ENCODE measurements around the gene EFCAB5. TPM values are rescaled to one million over a fixed set of nuclear protein-coding genes. Genes with fewer than 3 reads are reported as not detected.
"Not testable (repeated sequence)": the region's sequence is repeated elsewhere in the genome, so short reads cannot be mapped to it uniquely, and the experiment has no call there.

Gene EFCAB5
- total RNA-seq, 1 donor from 2014 or later: 1.9 TPM

DNA sequence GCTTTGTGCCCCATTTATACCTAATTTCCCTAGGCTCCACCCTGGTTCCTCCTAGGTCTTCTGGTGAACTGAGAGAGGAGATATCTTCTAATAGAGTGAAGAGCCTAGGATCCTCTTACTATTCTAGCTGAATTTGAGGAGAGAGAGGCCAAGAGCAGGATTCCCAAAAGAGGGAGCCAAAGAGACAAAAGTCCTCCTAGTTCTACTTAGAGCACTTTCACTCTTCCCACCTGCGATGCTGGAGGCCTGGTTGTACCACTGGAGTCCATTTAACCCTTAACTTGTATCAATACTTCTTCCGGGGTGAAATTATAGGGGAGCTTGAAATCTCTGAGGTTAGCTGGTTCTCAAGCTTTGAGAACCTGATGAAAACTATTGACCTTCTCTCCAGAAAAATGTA lies 8.1 kb upstream of the EFCAB5 start:
- intact Hi-C loops (cut with micrococcal nuclease): loop anchor here (5.0 kb wide), 1 partner anchor 641 kb away; the partner anchor contains the start of gene NUFIP2
- no peak overlapping the region for H3K4me3 Mint-ChIP-seq
- TF ChIP-seq, protein P1, sequence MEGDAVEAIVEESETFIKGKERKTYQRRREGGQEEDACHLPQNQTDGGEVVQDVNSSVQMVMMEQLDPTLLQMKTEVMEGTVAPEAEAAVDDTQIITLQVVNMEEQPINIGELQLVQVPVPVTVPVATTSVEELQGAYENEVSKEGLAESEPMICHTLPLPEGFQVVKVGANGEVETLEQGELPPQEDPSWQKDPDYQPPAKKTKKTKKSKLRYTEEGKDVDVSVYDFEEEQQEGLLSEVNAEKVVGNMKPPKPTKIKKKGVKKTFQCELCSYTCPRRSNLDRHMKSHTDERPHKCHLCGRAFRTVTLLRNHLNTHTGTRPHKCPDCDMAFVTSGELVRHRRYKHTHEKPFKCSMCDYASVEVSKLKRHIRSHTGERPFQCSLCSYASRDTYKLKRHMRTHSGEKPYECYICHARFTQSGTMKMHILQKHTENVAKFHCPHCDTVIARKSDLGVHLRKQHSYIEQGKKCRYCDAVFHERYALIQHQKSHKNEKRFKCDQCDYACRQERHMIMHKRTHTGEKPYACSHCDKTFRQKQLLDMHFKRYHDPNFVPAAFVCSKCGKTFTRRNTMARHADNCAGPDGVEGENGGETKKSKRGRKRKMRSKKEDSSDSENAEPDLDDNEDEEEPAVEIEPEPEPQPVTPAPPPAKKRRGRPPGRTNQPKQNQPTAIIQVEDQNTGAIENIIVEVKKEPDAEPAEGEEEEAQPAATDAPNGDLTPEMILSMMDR (IDR thresholded peaks at IDR 0.05): no peak
- ChIA-PET POLR2A (interaction anchor here (0.6 to 4.8 kb wide), 2 partner anchors 124 to 214 kb away, joined by 3 to 112 read pairs; no protein-coding TSS in a partner anchor), CTCF (interaction anchor here (0.7 to 1.7 kb wide), 5 partner anchors 51 to 564 kb away, joined by 3 to 7 read pairs (median 3); no protein-coding TSS in a partner anchor)
- no peaks in the 10 kb centered on the region for H3K9me3 Mint-ChIP-seq
- no peaks in the 10 kb centered on the region for H3K27me3 Mint-ChIP-seq
- no peak overlapping the region for H3K27ac Mint-ChIP-seq
- DNase-seq (no peak), ATAC-seq (ENCODE audit: low read depth) (no peak)
- peaks cover 15% of the 10 kb centered on the region for H3K4me1 Mint-ChIP-seq
- H3K36me3 Mint-ChIP-seq (ENCODE audit: low read depth): peaks cover 11% of the 10 kb centered on the region

DNA sequence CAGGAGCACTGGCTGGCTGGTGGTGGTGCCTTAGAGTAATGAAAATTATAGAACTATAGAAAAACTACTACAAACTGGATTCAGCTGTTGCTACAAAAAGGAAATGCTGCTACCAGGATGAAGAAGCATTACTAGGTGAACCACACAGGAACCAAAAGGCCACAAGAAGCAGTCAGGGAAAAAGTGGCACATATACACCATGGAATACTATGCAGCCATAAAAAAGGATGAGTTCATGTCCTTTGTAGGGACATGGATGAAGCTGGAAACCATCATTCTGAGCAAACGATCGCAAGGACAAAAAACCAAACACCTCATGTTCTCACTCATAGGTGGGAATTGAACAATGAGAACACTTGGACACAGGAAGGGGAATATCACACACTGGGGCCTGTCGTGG lies 5.5 kb upstream of the EFCAB5 start:
- H3K4me3 Mint-ChIP-seq; DNase-seq; H3K4me1 Mint-ChIP-seq; H3K27ac Mint-ChIP-seq; H3K9me3 Mint-ChIP-seq; H3K27me3 Mint-ChIP-seq; ATAC-seq (ENCODE audit: low read depth); H3K36me3 Mint-ChIP-seq (ENCODE audit: low read depth): not testable (repeated sequence)
- ChIA-PET CTCF (interaction anchor here (1.0 to 1.2 kb wide), 2 partner anchors 32 to 128 kb away, joined by 3 read pairs; no protein-coding TSS in a partner anchor), POLR2A (interaction anchor here (0.7 kb wide), 1 partner anchor 1204 kb away, joined by 5 read pairs; no protein-coding TSS in a partner anchor)
- intact Hi-C loops (cut with micrococcal nuclease): loop anchor here (1.0 kb wide), 1 partner anchor 61 kb away; no protein-coding TSS in a partner anchor

DNA sequence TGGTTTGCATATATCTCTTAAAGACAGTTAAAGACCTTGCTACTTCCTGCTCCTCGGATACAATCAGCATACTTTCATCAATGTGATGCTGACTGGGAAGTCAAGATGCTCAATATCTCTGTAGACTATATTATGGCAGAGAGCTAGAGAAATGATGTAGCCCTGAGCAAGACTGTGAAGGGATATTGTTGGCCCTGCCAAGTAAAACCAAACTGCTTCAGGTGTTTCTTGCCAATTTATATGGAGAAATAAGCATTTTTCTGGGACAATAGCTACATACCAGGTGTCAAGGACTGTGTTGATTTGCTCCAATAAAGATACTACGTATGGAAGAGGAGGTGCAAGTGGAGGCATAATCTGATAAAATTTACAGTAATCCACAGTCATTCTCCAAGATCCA lies 4.7 kb upstream of the EFCAB5 start:
- TF ChIP-seq, protein P1 (IDR thresholded peaks at IDR 0.05): no peak
- no peak for ATAC-seq (ENCODE audit: low read depth)
- H3K4me3 Mint-ChIP-seq: no peak overlapping the region
- DNase-seq: no peak
- peaks cover 3% of the 10 kb centered on the region for H3K4me1 Mint-ChIP-seq
- ChIA-PET POLR2A (no interaction called here), CTCF (no interaction called here)
- no peaks in the 10 kb centered on the region for H3K9me3 Mint-ChIP-seq
- intact Hi-C loops (cut with micrococcal nuclease): no loop called here
- no peaks in the 10 kb centered on the region for H3K27me3 Mint-ChIP-seq
- H3K36me3 Mint-ChIP-seq (ENCODE audit: low read depth): no peaks in the 10 kb centered on the region
- no peak overlapping the region for H3K27ac Mint-ChIP-seq

DNA sequence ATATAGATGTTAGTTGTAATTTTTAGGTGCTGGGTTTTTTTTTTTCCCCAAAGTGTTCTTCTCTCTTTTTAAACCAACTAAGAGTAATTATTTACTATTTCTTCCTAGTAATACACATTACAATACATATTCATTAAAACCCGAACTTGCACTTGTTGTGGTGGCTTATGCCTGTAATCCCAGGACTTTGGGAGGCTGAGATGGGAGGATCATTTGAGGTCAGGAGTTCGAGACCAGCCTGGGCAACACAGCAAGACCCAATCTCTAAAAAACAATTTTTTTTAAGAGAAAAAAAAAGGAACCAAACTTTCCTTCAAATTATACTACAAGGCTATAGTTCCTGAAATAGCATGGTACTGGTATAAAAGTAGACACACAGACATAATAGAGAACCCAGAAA lies 3.8 kb downstream of the EFCAB5 start:
- ATAC-seq (ENCODE audit: low read depth) (no peak), DNase-seq (no peak)
- Mint-ChIP-seq H3K36me3 (ENCODE audit: low read depth) (no peaks in the 10 kb centered on the region), H3K27ac (no peak overlapping the region), H3K4me1 (peaks cover 41% of the 10 kb centered on the region), H3K27me3 (no peaks in the 10 kb centered on the region), H3K9me3 (no peaks in the 10 kb centered on the region), H3K4me3 (no peak overlapping the region)
- TF ChIP-seq, protein P1 (IDR thresholded peaks at IDR 0.05): no peak
- CTCF ChIA-PET: no interaction called here
- intact Hi-C loops (cut with micrococcal nuclease): no loop called here
- POLR2A ChIA-PET: no interaction called here

DNA sequence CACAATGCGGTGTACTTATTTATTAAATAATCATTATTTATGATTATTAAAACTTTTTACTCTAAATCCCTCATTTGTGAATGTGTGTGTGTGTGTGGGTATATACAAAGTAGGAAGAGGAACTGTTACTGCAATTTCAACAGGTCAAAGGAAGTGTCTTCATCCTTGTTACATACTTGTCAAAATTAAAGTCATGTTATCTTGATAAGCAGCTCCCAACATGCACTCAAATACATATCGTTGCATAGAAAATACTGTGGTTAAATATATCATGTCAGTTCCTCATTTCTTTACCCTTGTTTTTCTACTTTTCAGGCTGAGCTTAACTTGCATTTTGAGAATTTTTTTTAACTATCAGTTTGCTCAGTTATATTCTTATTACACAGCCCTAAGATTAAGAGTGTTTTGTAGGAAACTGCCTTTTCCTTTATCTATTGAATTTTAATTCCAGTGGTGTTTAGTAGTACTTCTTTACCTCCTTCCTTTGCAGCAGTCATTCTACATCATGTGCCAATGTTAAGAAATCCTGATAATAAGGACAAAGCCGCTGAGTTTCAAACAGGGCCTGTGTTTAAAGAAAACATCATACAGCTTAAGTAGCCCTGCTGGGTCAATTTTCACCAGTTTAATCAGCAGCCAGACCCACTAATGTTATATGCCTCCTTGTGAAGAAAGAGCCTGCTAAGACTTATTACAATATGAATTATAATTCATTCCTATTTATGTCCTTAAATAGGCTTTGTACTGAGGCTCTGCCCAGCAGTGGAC lies 7.2 kb downstream of the EFCAB5 start:
- DNase-seq: no peak
- ATAC-seq (ENCODE audit: low read depth): peak; percentile 76
- Mint-ChIP-seq H3K27ac (peak overlapping the region; percentile 76), H3K36me3 (ENCODE audit: low read depth) (peaks cover 3% of the 10 kb centered on the region), H3K4me3 (no peak overlapping the region), H3K9me3 (peaks cover 3% of the 10 kb centered on the region), H3K4me1 (peaks cover 41% of the 10 kb centered on the region), H3K27me3 (no peaks in the 10 kb centered on the region)
- ChIA-PET CTCF (interaction anchor here (1.1 to 1.7 kb wide), 3 partner anchors 17 to 141 kb away, joined by 3 to 14 read pairs (median 6); no protein-coding TSS in a partner anchor), POLR2A (interaction anchor here (0.6 to 2.7 kb wide), 3 partner anchors 18 to 1054 kb away, joined by 6 to 29 read pairs (median 6); partner anchors contain the start of gene SSH2)
- intact Hi-C loops (cut with micrococcal nuclease): no loop called here
- TF ChIP-seq, protein P1 (IDR thresholded peaks at IDR 0.05): no peak
